Measurements from ENCODE around the gene TMPRSS3.
A peak's percentile ranks its signal among the peaks of the same experiment; 100 is the strongest.

The TMPRSS3 gene

GRCh38 chr21:42370894-42371654, 24.8 kb downstream of the TMPRSS3 start:
- DNase-seq (ENCODE audit: low spot score): no peak

GRCh38 chr21:42369821-42370220, 26.0 kb downstream of the TMPRSS3 start:
- DNase-seq (ENCODE audit: low spot score): no peak

- no peak for DNase-seq (ENCODE audit: low spot score)
Observed at GRCh38 chr21:42367367-42368165, 28.3 kb downstream of the TMPRSS3 start.

DNA sequence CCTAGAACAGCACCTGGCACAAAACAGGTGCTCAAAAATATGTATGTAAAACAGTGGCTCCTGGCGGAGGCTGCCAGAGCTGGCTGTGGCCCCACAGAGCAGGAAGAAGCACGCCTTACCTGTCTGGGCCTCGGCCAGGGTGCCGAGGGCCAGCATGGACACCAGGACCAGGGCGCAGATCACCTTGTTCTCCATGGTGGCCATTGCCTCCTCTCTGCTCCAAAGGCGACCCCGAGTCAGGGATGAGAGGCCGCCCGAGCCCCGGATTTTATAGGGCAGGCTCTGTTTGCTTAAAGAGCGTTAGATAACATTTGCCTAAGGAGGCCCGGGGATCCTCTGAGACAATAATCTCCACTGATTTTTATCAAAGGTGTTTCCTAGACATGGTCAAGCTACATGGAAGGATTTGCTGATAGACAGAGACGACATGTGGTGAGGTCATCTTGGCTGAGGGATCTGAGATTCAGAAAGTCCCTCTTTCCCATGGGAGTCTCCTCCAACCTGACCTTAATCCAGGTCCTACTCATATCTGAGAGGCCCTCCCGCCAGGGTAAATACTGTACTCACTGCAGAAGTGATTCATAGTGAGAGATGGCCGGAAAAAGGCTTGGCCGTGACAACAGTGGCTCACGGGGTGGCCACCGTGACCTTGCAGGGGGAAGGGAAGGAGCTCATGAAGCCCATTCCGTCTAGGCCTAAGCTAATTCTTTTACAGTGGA, 29.4 kb downstream of the TMPRSS3 start, which contains the start of gene TFF1:
Gene TFF1, minus strand, starts transcription at position 244 of the 719 bp plus-strand sequence. Its CDS starts 40 bp downstream, at position 204.
- DNase-seq (ENCODE audit: low spot score): peak; percentile 62

- DNase-seq (ENCODE audit: low spot score): no peak
Observed at GRCh38 chr21:42365770-42366169, 30.1 kb downstream of the TMPRSS3 start.

- no peak for DNase-seq (ENCODE audit: low spot score)
Observed at GRCh38 chr21:42364304-42364865, 31.5 kb downstream of the TMPRSS3 start.

DNA sequence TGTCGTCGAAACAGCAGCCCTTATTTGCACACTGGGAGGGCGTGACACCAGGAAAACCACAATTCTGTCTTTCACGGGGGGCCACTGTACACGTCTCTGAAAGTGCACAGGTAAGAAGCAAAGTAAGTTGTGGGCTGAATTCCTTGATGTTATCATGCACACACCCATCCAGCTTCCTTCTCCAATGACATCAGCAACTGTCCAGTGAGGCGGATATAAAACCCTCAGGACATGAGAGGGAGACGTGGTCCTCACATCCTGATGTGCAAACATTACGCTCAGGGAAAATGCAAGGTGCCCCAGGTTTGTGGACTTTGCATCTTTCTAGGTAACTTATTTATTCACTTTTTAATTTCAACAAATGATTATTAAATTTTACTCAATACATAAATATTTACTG, 32.5 kb downstream of the TMPRSS3 start:
- DNase-seq (ENCODE audit: low spot score): no peak

DNA sequence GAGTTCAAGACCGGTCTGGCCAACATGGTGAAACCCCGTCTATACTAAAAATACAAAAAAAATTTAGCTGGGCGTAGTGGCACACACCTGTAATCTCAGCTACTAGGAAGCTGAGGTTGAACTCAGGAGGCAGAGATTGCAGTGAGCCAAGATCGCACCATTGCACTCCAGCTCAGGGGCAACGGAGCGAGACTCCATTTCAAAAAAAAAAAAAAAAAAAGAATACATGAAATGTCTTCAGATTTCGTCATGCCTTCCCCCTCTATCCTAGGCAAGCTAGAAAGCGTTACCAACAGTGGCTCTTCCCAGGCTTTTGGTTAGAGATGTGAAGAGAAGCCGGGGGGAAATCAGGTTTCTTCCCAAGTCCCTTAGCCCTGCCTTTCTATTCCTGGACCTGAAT, 33.2 kb downstream of the TMPRSS3 start:
- DNase-seq (ENCODE audit: low spot score): no peak

- no peak for DNase-seq (ENCODE audit: low spot score)
Observed at GRCh38 chr21:42362198-42362597, 33.7 kb downstream of the TMPRSS3 start.

DNA sequence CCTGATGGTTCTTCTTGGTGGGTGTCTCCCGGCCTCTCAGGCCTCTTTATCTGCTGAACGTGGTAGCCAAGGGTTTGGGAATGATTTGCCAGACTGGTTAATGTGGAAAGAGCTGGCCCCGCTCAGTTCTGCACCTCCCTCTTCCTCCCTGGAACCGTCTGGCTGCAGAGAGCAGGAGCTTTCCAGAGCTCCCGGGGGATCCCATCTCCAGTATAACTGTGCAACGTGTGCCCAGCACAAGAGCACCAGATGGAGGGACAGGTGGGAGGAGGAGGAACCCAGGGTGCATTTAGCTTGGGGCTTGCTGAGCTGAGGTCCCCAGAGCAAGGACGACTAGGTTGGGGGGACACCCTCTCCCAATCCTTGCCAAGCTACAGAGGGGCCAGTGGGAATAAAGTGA, 34.6 kb downstream of the TMPRSS3 start:
- DNase-seq (ENCODE audit: low spot score): no peak

- DNase-seq (ENCODE audit: low spot score): no peak
Observed at GRCh38 chr21:42360317-42360716, 35.5 kb downstream of the TMPRSS3 start.

DNA sequence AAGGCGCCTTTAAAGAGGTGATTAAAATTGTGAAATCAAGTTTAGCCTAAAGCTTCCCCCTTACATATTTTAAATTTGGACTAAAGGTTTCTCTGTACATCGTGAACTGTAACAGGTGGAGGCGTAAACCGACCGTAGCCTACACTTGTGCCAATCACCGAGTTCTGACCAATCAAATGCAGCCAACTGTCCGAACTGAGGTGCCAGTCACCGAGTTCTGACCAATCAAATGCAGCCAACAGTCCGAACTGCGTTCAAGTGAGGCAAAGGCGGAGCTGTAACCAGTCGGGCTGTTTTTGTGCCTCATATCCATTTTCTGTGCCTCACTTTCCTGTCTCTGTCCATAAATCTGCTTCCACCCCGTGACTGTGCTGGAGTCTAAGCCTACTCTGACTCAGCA, 36.9 kb downstream of the TMPRSS3 start:
- no peak for DNase-seq (ENCODE audit: low spot score)

- DNase-seq (ENCODE audit: low spot score): no peak
Observed at GRCh38 chr21:42358261-42358660, 37.6 kb downstream of the TMPRSS3 start.

DNA sequence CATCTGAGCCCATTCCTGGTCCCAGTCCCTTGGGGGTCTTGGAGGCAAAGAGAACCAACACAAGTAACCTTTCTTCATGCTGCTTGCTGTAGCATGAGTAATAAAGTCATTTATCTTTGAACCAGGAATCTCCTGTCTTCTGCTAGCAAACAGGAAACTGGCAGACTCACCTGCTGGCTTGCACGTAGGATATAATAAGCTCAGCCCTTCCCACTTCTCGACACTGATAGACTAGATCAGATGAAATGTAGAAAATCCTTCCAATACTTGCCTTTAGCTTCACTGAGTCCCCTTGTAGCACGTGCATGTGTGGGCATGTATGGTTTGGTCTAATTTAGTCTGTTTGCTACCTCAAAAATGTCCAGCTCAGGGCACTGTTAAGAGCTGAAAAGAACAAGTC, 38.5 kb downstream of the TMPRSS3 start:
- DNase-seq (ENCODE audit: low spot score): no peak

GRCh38 chr21:42356650-42357049, 39.2 kb downstream of the TMPRSS3 start:
- no peak for DNase-seq (ENCODE audit: low spot score)

DNA sequence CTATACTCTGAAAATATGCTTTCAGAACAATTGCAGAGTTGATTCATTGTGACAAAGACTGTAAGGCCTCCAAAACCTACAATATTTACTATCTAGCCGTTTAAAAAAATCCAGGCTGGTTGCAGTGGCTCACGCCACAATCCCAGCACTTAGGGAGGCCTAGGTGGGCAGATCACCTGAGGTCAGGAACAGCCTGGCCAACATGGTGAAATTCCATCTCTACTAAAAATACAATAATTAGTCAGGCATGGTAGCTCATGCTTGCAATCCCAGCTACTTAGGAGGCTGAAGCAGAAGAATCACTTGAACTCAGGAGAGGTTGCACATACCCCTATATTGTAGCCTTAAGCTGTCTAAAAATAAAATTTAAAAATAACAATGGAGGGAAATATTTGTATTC, 39.8 kb downstream of the TMPRSS3 start:
- no peak for DNase-seq (ENCODE audit: low spot score)

DNA sequence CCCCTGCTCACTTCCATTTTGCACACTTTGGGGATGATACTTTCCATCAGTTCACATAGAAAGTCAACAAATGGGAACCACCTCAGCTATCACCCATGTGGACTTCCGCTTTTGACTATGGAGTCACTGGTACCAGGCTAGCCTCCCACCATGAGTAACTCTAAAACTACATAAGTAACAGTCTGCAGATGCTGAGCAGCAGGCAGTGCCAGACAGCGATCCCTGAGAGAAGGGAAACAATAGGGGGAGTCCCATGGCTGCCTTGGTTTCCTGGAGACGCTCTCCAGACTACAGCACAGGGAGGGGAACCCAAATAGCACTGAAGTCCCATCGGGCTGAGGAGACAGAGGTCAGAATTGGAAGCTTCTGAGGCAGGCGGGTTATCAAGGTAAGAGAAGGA, 42.2 kb downstream of the TMPRSS3 start:
- no peak for DNase-seq (ENCODE audit: low spot score)

GRCh38 chr21:42352441-42353095, 43.3 kb downstream of the TMPRSS3 start:
- no peak for DNase-seq (ENCODE audit: low spot score)

DNA sequence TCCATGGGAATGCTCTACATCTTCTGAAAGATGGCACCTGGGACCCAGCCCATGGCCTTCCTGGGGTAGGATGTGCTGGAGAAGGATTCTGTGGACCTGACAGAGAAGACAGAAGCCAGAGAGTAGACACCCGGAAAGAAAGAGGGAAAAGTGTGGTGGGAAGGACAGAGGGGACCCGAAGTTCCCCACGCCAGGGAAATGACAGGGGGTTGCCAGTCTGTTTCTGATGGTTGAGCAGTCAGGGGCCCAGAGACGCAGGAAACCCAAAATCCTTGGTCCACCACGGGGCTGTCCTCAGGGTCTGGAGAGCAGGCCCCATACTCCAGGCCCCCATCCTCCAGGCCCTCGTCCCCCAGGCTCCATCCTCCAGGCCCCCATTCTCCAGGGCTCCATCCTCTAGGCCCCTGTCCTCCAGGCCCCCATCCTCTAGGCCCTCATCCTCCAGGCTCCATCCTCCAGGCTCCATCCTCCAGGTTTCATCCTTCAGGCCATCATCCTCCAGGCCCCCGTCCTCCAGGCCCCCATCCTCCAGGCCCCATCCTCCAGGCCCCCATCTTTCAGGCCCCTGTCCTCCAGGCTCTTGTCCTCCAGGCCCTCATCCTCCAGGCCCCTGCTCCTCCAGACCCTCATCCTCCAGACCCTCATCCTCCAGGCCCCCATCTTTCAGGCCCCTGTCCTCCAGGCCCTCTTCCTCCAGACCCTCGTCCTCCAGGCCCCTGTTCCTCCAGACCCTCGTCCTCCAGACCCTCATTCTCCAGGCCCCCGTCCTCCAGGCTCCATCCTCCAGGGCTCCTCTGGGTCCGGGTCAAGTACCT, 44.0 kb downstream of the TMPRSS3 start:
- DNase-seq (ENCODE audit: low spot score): no peak

DNA sequence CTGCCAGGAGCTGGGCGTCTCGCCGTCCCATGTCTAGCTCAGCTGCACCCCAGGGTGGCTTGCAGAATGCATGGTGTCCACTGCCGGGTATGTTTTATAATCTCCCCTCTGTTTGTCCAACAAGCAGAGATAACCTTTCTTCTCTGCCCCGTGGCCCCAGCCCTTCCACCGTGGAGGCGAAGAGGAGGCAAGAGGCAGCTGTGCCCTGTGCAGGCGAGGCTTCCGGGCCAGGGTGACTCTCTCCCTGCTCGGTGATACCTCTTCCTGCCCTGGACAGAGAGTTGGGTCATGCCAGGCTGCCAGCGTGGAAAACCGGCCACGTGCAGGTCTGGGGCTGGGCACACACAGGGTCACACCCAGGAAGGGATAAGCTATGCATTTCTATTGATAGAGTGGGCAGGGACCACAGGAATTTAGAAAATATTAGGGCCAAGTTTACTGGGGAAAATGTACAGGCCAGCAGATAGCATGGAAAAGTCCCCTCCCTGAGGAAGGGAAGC, 44.9 kb downstream of the TMPRSS3 start, which contains the start of gene TFF2:
Gene TFF2, minus strand, starts transcription at position 68 of the 500 bp plus-strand sequence. Its CDS starts 37 bp downstream, at position 31.
- DNase-seq (ENCODE audit: low spot score): no peak
